Natural killer cell (primary cell): ENCODE data around the gene ZNF484. TPM values are rescaled to one million over a fixed set of nuclear protein-coding genes. Genes with fewer than 3 reads are reported as not detected.

Experiments
- ATAC-seq, 3 donors: fragments of 150-1000 bp in 2 of 3; fragments of 200-7000 bp in 1 of 3; cut with Tn5 transposase; 1 replicate in 1 of 3; 2 replicates in 2 of 3; pipeline ENCODE4 v1.10.0; 2021; ENCODE audit warnings: mild to moderate bottlenecking in 2 of 3, moderate library complexity in 2 of 3
- DNase-seq, 2 donors: peaks; one replicate each; pipeline versions ENCODE4 v3.0.0 to v3.0.0-alpha.2; 2013 to 2021; ENCODE audit warnings: mixed read lengths in 1 of 2
- H3K27ac ChIP-seq: one replicate; pipeline ENCODE4 v1.5.1; 2013; ENCODE audit warnings: mild to moderate bottlenecking, low read length
- H3K27me3 ChIP-seq: one replicate; pipeline ENCODE4 v1.6.1; 2013; ENCODE audit warnings: low read length; ENCODE audit not compliant: control insufficient read depth, insufficient read depth
- H3K36me3 ChIP-seq: one replicate; pipeline ENCODE4 v1.6.1; 2013; ENCODE audit warnings: low read length; ENCODE audit not compliant: control insufficient read depth, insufficient read depth
- H3K4me1 ChIP-seq: one replicate; pipeline ENCODE4 v1.6.1; 2013; ENCODE audit warnings: low read length; ENCODE audit not compliant: control insufficient read depth, insufficient read depth
- H3K4me3 ChIP-seq: one replicate; pipeline ENCODE4 v1.5.1; 2013; ENCODE audit warnings: low read length
- H3K9me3 ChIP-seq: one replicate; pipeline ENCODE4 v1.6.1; 2013; ENCODE audit warnings: low read length; ENCODE audit not compliant: control insufficient read depth, insufficient read depth
- H3K27ac Mint-ChIP-seq, 2 donors: one replicate each; pipeline ENCODE4 v1.8.0; 2022; ENCODE audit warnings: mild to moderate bottlenecking in 2 of 2, mixed read lengths in 2 of 2, moderate library complexity in 1 of 2
- H3K27me3 Mint-ChIP-seq, 2 donors: one replicate each; pipeline ENCODE4 v1.8.0; 2022; ENCODE audit warnings: low read depth in 2 of 2, mixed read lengths in 2 of 2
- H3K36me3 Mint-ChIP-seq: one replicate; pipeline ENCODE4 v1.8.0; 2022; ENCODE audit warnings: mixed read lengths
- H3K4me1 Mint-ChIP-seq, 2 donors: one replicate each; pipeline ENCODE4 v1.8.0; 2022; ENCODE audit warnings: mixed read lengths in 2 of 2
- H3K4me3 Mint-ChIP-seq: one replicate; pipeline ENCODE4 v1.8.0; 2022; ENCODE audit warnings: mild to moderate bottlenecking, moderate library complexity, mixed read lengths
- H3K9me3 Mint-ChIP-seq, 2 donors: one replicate each; pipeline ENCODE4 v1.8.0; 2022; ENCODE audit warnings: mixed read lengths in 2 of 2
- WGBS: methylation state at CpG from one replicate; pipeline ENCODE4 v1.1.7; 2013; ENCODE audit warnings: missing lambda C conversion rate; ENCODE audit not compliant: insufficient coverage; 5-methylcytosine and 5-hydroxymethylcytosine counted together
- intact Hi-C: fragments of 100-400 bp; cut with micrococcal nuclease; formaldehyde crosslinking; loops from one replicate; pipeline ENCODE4 v1.14.2; 2022
- total RNA-seq, 4 donors: library from RNA; stranded (reverse); fragments of 120-200 nt in 1 of 4; gene quantifications; one replicate each; pipeline versions ENCODE4 v1.2.3 to v1.2.4, GENCODE V29; 2013 to 2022
- TF ChIP-seq, protein P1 (sequence below): fragments of 200-600 bp; IDR thresholded peaks from one replicate; pipeline ENCODE4 v1.8.0; 2022; ENCODE audit warnings: antibody characterized with exemption

ZNF484 gene
- total RNA-seq, 3 donors from 2014 or later (not counting 1 experiment from before 2014, with no cell fraction given), result 14.1 to 19.5 (median 16.2) TPM

DNA sequence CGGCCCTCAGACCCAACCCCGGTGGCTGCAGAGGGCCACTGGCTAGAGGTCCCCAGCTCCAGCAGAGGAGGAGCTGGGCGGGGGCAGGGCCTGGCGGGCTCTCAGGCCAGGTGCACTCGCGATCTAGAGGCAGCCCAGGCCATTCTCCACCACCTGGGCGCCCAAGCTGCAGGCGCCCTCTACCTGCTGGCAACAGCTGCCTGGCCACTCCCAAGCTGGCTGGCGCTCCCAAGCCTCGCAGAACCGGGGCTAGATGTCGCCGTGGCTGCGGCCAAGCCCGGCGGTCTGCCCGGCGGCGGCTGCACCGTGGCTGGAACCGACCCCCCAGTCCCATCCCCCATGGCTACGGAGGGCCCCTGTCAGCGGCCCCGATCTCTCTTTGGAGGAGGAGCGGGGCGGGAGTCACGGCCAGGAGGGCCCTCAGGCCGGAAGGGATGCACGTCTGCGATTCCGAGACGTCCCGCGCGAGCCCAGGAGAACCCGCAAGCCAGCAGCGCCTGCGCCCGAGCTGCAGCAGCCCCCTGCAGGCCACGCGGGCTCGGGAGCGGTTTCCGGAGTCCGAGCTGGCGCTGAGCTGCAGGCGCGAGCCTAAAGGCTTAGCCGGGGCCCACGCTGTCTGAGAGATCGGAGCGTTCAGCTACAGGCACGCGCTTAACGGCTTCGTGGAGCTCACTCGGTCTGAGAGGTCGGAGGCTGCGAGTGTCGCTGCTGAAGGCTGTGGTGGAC is 68.9 kb downstream of the ZNF484 start:
- H3K27ac Mint-ChIP-seq, result peak overlapping the region in 1 of 2 donors; percentile 54
- peaks cover 40 to 47% of the 10 kb centered on the region in 2 donors for H3K27me3 Mint-ChIP-seq
- DNase-seq (peak; percentile 34 to 68), ATAC-seq (peak; percentile 59 to 76 (median 72))
- no peaks in the 10 kb centered on the region for H3K36me3 Mint-ChIP-seq
- Histone ChIP-seq H3K36me3 (no peaks in the 10 kb centered on the region), H3K27me3 (peaks cover 56% of the 10 kb centered on the region), H3K27ac (no peak overlapping the region), H3K9me3 (no peaks in the 10 kb centered on the region), H3K4me1 (peaks cover 28% of the 10 kb centered on the region), H3K4me3 (peak overlapping the region; percentile 15)
- TF ChIP-seq, protein P1, sequence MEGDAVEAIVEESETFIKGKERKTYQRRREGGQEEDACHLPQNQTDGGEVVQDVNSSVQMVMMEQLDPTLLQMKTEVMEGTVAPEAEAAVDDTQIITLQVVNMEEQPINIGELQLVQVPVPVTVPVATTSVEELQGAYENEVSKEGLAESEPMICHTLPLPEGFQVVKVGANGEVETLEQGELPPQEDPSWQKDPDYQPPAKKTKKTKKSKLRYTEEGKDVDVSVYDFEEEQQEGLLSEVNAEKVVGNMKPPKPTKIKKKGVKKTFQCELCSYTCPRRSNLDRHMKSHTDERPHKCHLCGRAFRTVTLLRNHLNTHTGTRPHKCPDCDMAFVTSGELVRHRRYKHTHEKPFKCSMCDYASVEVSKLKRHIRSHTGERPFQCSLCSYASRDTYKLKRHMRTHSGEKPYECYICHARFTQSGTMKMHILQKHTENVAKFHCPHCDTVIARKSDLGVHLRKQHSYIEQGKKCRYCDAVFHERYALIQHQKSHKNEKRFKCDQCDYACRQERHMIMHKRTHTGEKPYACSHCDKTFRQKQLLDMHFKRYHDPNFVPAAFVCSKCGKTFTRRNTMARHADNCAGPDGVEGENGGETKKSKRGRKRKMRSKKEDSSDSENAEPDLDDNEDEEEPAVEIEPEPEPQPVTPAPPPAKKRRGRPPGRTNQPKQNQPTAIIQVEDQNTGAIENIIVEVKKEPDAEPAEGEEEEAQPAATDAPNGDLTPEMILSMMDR, result no peak
- H3K9me3 Mint-ChIP-seq, result no peaks in the 10 kb centered on the region
- intact Hi-C loops, result no loop called here
- peaks cover 7 to 13% of the 10 kb centered on the region in 2 donors for H3K4me1 Mint-ChIP-seq
- WGBS, result 1% methylated on average over 60 of the region's 60 CpGs
- peak overlapping the region; percentile 81 for H3K4me3 Mint-ChIP-seq

- Histone ChIP-seq H3K27me3 (peaks cover 54% of the 10 kb centered on the region), H3K36me3 (no peaks in the 10 kb centered on the region), H3K9me3 (no peaks in the 10 kb centered on the region), H3K27ac (no peak overlapping the region), H3K4me1 (peaks cover 28% of the 10 kb centered on the region), H3K4me3 (peak overlapping the region; percentile 15)
- intact Hi-C loops, result no loop called here
- H3K36me3 Mint-ChIP-seq, result no peaks in the 10 kb centered on the region
- H3K4me1 Mint-ChIP-seq, result peaks cover 7 to 13% of the 10 kb centered on the region in 2 donors
- WGBS, result 5% methylated on average over 76 of the region's 76 CpGs
- no peaks in the 10 kb centered on the region for H3K9me3 Mint-ChIP-seq
- no peak overlapping the region for H3K4me3 Mint-ChIP-seq
- DNase-seq (peak in 1 of 2 donors; percentile 61), ATAC-seq (peak in 2 of 3 donors; percentile 22 to 46)
- TF ChIP-seq, protein P1, result no peak
- H3K27ac Mint-ChIP-seq, result no peak overlapping the region
- peaks cover 37 to 39% of the 10 kb centered on the region in 2 donors for H3K27me3 Mint-ChIP-seq
Observed at GRCh38 chr9:92807757-92808725, 69.8 kb downstream of the ZNF484 start.

DNA sequence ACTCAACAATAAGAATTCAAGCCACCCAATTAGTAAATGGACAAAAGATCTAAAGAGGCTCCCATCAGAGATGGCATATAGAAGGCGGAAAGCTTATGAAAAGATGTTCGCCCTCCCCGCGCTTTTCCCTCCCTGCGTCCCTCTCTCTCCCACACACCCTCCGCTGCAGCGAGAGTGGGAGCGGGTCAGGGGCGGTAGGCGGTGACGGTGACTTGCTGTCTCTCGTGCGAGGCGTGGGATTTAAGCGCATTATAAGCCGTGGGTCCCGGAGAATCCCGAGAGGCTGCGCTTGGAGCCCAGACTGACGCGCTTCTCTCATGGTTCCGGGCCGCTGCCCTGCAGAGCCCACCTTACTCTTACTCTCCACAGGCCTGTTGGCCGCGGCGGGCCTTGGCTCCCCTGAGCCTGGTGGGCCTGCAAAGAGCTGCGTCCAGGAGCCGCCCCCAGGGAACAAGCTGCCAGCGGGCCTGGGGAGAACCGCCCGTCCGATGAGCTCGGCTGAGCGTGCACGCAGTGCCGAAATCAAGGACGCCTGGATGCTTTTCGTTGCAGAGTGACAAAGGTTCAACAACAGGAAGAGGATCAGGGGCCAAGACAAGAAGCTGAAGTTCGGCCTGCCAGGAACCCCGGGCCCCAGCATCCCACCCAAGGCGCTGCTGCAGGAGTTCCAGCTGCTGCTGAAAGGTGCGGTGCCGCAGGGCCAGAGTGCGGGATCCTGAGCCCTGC is 70.6 kb downstream of the ZNF484 start:
- H3K4me3 ChIP-seq, result no peak overlapping the region
- H3K36me3 Mint-ChIP-seq, result no peaks in the 10 kb centered on the region
- TF ChIP-seq, protein P1, result no peak

More for the DNA sequence above, 70.6 kb downstream of the ZNF484 start:
- 20% methylated on average over 43 of the region's 44 CpGs for WGBS
- ATAC-seq (no peak), DNase-seq (peak in 1 of 2 donors; percentile 28)
- intact Hi-C loops, result no loop called here
- no peak overlapping the region for H3K27ac Mint-ChIP-seq
- Histone ChIP-seq H3K9me3 (no peaks in the 10 kb centered on the region), H3K4me1 (peaks cover 28% of the 10 kb centered on the region), H3K27me3 (peaks cover 48% of the 10 kb centered on the region), H3K36me3 (no peaks in the 10 kb centered on the region), H3K27ac (no peak overlapping the region)
- H3K4me1 Mint-ChIP-seq, result peaks cover 7 to 13% of the 10 kb centered on the region in 2 donors
- peaks cover 31 to 33% of the 10 kb centered on the region in 2 donors for H3K27me3 Mint-ChIP-seq
- H3K4me3 Mint-ChIP-seq, result peak overlapping the region; percentile 25
- H3K9me3 Mint-ChIP-seq, result no peaks in the 10 kb centered on the region
